HG03378 (cell line): Measurements from ENCODE around the gene SSC5D.

Experiments used
- ATAC-seq: cut with Tn5 transposase; IDR thresholded peaks from one replicate; pipeline ENCODE4 v1.9.1; 2021; ENCODE audit warnings: mild to moderate bottlenecking, moderate library complexity; ENCODE audit not compliant: unreplicated experiment

The SSC5D gene

GRCh38 chr19:55454787-55455243 is 33.4 kb upstream of the SSC5D start:
- ATAC-seq = no peak

DNA sequence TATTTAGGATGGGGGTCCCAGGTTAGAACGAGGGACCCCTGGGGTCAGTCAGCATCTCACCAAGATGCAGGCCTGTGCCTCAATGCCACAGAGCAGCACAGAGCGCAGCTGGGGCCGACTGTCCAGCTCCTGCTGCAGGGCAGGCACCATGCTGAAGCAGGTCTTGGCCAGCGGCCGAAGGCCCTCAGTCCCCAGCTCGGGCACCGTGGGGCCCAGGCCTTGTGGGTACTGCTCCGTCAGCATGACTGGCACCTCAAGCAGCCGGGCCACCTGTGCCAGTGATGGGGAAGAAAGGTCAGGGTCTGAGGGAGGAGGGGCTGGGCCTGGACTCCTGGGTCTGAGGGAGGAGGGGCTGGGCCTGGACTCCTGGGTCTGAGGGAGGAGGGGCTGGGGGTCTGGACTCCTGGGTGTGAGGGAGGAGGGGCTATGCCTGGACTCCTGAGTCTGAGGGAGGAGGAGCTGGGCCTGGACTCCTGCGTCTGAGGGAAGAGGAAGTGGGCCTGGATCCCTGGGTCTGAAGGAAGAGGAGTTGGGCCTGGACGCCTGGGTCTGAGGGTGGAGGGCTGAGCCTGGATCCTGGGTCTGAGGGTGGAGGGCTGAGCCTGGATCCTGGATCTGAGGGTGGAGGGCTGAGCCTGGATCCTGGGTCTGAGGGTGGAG is 32.5 kb upstream of the SSC5D start:
- no peak for ATAC-seq

DNA sequence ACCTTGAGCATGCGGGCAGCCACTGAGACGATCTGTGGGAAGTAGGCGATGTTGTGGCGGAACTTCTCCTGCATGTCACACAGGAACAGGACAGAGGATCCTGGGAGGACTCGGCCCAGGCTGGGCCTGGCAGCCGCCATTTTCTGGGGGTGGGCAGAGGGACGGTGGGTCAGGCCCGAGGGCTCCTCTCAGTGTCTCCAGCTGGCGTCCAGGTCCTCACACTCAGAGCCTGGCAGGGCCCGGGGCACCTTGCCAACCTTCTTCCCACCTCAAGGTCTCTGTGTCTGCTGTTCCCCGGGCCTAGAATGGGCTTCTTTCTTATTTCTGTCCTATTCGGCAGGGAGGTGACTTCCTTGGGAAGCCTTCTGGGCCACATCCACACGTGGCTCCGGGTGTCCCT is 31.9 kb upstream of the SSC5D start:
- no peak for ATAC-seq

- no peak for ATAC-seq
These were observed 30.4 kb upstream of the SSC5D start for GRCh38 chr19:55457683-55458457.

- ATAC-seq = no peak
These were observed 28.7 kb upstream of the SSC5D start for GRCh38 chr19:55459551-55459949.

DNA sequence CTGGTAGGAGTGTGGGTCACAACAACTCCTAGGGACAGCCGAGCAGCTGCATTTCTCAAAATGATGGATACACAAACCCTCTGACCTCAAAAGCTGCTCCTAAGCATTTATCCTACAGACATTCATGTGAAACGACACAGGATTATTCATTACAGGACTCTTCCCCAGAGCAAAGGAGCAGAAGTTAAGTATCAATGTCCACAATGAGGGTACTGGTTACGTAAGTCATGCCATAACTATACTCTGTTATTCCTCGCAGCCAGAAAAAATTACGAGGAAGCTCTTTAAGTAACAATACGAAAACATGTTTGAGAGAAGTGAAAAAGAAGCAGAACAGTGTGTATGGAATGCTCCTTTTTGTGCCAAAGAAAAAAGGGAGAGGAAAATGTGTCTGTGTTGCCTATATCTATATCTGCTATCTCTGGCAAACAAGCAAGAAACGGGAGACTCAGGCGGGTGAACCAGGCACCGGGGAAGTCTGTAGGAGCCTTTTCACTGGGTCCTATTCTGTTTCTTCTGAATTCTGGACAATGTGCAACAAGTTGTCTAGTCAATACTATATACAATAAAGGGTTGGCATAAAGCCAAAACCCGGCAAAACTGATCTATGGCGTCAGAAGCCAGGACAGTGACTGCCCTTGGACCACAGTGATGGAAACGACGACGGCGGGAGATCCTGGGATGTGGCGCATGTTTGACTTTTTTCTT is 28.1 kb upstream of the SSC5D start:
- no peak for ATAC-seq

DNA sequence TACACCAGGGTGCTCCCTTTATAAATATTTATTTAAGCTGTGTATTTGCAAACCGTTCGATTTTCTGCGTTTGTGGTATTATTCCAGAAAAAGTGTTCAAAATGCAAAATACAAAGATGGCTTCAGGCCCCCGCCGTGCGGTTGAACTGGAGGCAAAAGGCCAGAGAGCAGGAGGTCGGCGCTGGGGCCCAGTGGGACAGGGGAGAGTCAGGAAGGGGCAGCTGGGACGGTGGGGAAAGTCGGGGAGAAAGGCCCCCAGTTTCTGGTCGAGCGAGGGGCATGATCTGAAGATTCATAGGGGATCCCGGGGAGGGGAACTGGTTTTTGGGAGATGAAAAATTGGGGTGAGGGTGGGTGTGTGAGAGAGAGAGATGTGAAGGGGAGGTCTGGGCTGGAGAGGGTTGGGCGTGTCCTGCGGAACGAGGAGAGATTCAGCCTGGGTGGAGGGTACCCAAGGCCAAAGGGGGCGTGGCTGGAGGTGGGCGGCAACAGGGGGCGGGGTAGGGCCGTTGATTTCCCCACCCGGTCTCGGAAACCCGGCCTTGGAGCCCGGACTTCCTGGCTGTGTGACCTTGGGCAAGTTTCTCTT is 27.5 kb upstream of the SSC5D start:
- no peak for ATAC-seq

- peak; percentile 93 for ATAC-seq
These were observed 26.8 kb upstream of the SSC5D start, which contains the start of gene ISOC2 for GRCh38 chr19:55461259-55461973. TSS of gene ISOC2 (minus strand) at chr19:55461642. CDS start at chr19:55456486, 5,156 bp downstream.

DNA sequence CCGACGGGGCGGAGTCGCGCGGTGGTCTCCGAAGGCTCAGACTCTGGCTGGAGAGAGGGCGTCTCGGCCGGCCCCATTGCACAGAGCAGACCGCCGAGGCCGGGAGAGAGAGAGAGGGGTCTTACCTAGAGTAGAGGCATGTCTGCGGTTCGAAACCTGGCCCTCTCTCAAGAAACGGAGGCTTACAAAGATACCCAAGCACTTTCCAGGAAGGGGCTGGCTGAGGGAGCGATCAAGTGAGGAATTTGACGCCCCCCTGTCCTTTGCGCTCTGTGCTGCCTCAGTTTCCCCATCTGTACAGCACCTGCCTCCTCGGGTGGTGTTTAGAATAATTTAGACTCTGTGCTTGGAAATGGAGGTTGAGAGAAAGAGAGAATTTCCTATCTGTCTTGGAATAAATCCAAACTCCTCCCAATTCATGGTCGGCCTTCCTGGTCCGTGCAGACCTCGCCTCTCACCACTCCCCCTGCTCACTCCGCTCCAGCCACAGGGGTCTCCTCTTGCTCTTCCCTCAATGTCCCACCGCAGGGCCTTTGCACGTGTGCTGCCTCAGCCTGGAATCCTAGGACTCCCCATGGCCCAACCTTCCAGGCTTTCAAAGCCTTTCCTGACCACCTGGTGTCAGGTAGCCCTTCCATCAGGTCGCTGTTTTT is 26.1 kb upstream of the SSC5D start:
- no peak for ATAC-seq

GRCh38 chr19:55462722-55463121 is 25.5 kb upstream of the SSC5D start:
- no peak for ATAC-seq

DNA sequence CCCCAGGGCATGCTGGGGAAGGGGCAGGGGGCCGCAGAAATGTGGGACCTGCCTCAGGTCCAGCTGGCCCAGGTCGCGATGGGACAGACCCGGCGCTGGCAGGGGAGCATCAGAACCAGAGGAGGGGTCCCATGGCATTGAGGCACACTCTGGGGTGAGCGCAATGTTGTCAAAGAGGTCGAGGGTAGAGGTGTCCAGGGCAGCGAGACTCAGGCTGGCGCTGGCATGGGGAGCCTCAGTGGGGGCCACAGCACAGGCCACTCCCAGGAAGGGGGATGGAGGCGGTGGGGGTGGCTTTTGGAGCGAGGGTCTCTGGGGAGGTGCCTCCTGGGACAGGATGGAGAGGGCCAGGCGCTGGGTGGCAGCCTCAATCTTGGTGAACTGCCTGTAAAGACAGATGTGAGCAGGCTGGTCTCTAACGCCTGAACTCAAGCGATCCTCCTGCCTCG is 24.6 kb upstream of the SSC5D start:
- ATAC-seq = no peak

GRCh38 chr19:55464039-55464661 is 24.1 kb upstream of the SSC5D start:
- ATAC-seq = no peak

GRCh38 chr19:55464662-55465054 is 23.6 kb upstream of the SSC5D start, which contains the start of gene C19orf85:
TSS of gene C19orf85 (minus strand) at chr19:55464751. CDS start at chr19:55464554, 197 bp downstream.
- ATAC-seq = no peak

DNA sequence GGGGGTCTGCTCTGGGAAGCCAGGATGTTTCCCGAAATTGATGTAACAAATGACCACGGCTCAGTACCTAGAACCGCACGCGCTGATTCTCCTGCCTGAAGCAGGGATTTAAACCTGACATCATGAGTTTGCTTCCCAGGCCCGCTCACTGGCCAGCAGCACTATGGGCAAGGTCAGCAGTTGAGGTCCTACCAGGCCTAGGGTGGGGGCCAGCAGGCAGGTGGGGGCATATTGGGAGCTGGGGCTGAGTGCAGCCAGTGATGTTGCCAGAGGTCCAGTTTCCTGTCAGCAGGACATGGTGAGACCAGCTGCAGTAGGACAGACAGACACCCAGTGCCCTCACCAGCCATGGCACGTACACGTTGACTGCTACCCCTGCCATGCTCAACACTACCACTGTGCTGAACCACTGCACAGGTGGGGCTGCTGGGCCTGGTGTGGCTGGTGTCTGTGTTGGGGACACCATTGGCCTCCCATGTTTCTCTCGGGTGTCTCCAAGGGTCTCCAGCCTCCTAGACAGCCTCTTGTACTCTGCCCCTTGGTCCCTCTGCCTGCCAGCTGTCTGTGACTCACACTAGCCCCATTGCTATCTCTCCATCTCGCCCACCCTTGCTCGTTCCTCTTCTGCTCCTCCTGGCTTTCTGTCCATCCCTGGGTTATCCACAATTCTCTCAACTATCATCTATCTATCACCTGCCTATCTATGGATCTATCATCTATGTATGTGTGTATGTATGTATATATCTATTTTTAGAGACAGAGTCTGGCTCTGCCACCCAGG is 22.6 kb upstream of the SSC5D start:
- no peak for ATAC-seq

GRCh38 chr19:55466241-55466614 is 22.0 kb upstream of the SSC5D start:
- ATAC-seq = no peak

GRCh38 chr19:55467236-55468053 is 20.8 kb upstream of the SSC5D start:
- ATAC-seq = no peak

DNA sequence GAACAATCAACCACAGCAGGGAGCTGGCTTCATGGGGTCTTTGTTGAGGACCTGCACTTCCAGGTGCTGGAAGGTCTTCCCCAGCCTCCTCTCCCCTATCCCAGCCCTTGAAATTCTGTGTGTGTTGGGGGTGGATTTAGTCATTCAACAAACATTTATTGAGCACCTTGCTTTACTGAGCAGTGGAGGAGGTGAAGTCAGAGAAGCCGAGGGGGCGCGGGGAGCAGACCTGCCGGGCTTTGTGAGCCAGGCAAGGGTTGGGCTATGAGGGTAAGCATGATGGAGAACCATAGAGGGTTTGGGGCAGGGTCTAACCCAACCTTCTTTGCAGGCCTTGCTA is 20.2 kb upstream of the SSC5D start:
- ATAC-seq = no peak

GRCh38 chr19:55471266-55471665 is 17.0 kb upstream of the SSC5D start:
- ATAC-seq = no peak
